WTC11 (cell line): Measurements from ENCODE around the gene WWC1.

Source experiments
- CREB1 ChIP-seq: sonication (generic); formaldehyde crosslinking; IDR thresholded peaks from 2 replicates; pipeline ENCODE4 v1.8.0; 2023; ENCODE audit warnings: mild to moderate bottlenecking, missing genetic modification reagents
- CTCF ChIP-seq: fragments of 200-600 bp; IDR thresholded peaks from 2 replicates; pipeline ENCODE4 v1.8.0; 2022; ENCODE audit warnings: antibody characterized with exemption
- FOXJ3 ChIP-seq: sonication (generic); formaldehyde crosslinking; IDR thresholded peaks from 2 replicates; pipeline ENCODE4 v1.9.0; 2021; ENCODE audit warnings: missing genetic modification reagents, mild to moderate bottlenecking, borderline replicate concordance
- GABPB1 ChIP-seq: sonication (generic); formaldehyde crosslinking; IDR thresholded peaks from 2 replicates; pipeline ENCODE4 v1.8.1; 2023; ENCODE audit warnings: mild to moderate bottlenecking, missing genetic modification reagents
- HMGA2 ChIP-seq: fragments of 250-450 bp; sonication (Bioruptor Pico); IDR thresholded peaks from 2 replicates; pipeline ENCODE4 v1.4.0; 2021; ENCODE audit warnings: mild to moderate bottlenecking, moderate library complexity
- ZMAT4 ChIP-seq: fragments of 250-450 bp; sonication (Bioruptor Pico); IDR thresholded peaks from 2 replicates; pipeline ENCODE4 v1.9.0; 2021; ENCODE audit warnings: mild to moderate bottlenecking
- ZNF671 ChIP-seq: fragments of 250-450 bp; sonication (Bioruptor Pico); IDR thresholded peaks from 2 replicates; pipeline ENCODE4 v1.8.0; 2021; ENCODE audit warnings: mild to moderate bottlenecking

GRCh38 chr5:168471785-168472184, 180.3 kb downstream of the WWC1 start:
- TF ChIP-seq ZNF671 (CRISPR knock-in tag): no peak
- no peak for TF ChIP-seq CTCF
- TF ChIP-seq FOXJ3 (CRISPR knock-in tag): no peak
- TF ChIP-seq GABPB1 (CRISPR knock-in tag): no peak
- TF ChIP-seq HMGA2 (CRISPR knock-in tag): no peak
- no peak for TF ChIP-seq ZMAT4
- no peak for TF ChIP-seq CREB1 (CRISPR knock-in tag)
